ENCODE data around the gene NDRG2.

DNA sequence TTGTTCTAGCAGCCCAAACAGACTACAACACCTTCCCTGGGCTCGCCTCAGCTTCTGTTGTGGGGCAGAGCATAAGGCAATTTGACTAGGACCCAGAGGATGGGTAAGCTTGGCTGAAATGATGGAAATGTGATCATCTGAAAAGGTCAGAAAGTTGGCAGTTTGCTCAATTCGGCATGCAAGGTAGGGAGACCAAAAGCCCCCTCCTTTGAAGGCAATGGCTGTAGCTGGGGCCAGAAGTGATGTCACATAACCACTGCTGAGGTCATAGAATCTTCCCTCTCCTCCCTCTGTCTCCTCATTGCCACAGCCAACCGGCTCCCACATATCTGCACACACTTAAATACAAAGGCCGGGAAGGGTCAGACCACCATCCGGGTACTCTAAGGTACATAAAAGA, 5.1 kb upstream of the NDRG2 start, which contains the start of gene TPPP2:
- no peak for TF ChIP-seq POLR2A (IDR thresholded peaks at IDR 0.05)
- TF ChIP-seq, protein P1, sequence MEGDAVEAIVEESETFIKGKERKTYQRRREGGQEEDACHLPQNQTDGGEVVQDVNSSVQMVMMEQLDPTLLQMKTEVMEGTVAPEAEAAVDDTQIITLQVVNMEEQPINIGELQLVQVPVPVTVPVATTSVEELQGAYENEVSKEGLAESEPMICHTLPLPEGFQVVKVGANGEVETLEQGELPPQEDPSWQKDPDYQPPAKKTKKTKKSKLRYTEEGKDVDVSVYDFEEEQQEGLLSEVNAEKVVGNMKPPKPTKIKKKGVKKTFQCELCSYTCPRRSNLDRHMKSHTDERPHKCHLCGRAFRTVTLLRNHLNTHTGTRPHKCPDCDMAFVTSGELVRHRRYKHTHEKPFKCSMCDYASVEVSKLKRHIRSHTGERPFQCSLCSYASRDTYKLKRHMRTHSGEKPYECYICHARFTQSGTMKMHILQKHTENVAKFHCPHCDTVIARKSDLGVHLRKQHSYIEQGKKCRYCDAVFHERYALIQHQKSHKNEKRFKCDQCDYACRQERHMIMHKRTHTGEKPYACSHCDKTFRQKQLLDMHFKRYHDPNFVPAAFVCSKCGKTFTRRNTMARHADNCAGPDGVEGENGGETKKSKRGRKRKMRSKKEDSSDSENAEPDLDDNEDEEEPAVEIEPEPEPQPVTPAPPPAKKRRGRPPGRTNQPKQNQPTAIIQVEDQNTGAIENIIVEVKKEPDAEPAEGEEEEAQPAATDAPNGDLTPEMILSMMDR (IDR thresholded peaks at IDR 0.05), result no peak
- TF ChIP-seq EP300 (IDR thresholded peaks at IDR 0.05), result no peak

Measured in ovary (tissue), 3 donors.